Gastroesophageal sphincter (tissue), 4 donors: Measurements from ENCODE around the gene AP4S1. TPM values are rescaled to one million over a fixed set of nuclear protein-coding genes. Genes with fewer than 3 reads are reported as not detected.

Experiments
- ATAC-seq: fragments of 150-250 bp; one replicate; pipeline ENCODE4 v1.9.1; 2016; ENCODE audit warnings: mild to moderate bottlenecking, moderate library complexity
- H3K27ac ChIP-seq, 4 donors: fragments of 200-600 bp; sonication (generic) in 3 of 4; 1 replicate in 3 of 4; 2 replicates in 1 of 4; pipeline ENCODE4 v1.5.1; 2016 to 2019
- H3K27me3 ChIP-seq: fragments of 200-600 bp; sonication (generic); one replicate; pipeline ENCODE4 v1.5.1; 2019
- H3K36me3 ChIP-seq, 2 donors: fragments of 200-600 bp; sonication (generic); one replicate each; pipeline ENCODE4 v1.5.1; 2019; ENCODE audit warnings: control low read depth in 1 of 2
- H3K4me1 ChIP-seq, 3 donors: fragments of 200-600 bp; sonication (generic); 1 replicate in 2 of 3; 2 replicates in 1 of 3; pipeline ENCODE4 v1.5.1; 2016 to 2019; ENCODE audit warnings: control low read depth in 2 of 3
- H3K4me3 ChIP-seq, 2 donors: fragments of 200-600 bp; sonication (generic); one replicate each; pipeline ENCODE4 v1.5.1; 2019; ENCODE audit warnings: mild to moderate bottlenecking in 1 of 2, moderate library complexity in 1 of 2
- H3K9me3 ChIP-seq, 3 donors: fragments of 200-600 bp; sonication (generic); one replicate each; pipeline ENCODE4 v1.5.1; 2017 to 2019; ENCODE audit warnings: control low read depth in 2 of 3
- EP300 ChIP-seq: sonication (generic); formaldehyde crosslinking; IDR thresholded peaks from one replicate; pipeline ENCODE4 v1.6.1; 2017; ENCODE audit warnings: antibody characterized with exemption, mild to moderate bottlenecking
- POLR2A ChIP-seq, 2 donors: fragments of 450-650 bp; IDR thresholded peaks; one replicate each; pipeline ENCODE4 v1.6.1; 2017; ENCODE audit warnings: antibody characterized with exemption in 2 of 2, mild to moderate bottlenecking in 2 of 2, moderate library complexity in 1 of 2
- POLR2AphosphoS5 ChIP-seq: sonication (generic); formaldehyde crosslinking; IDR thresholded peaks from one replicate; pipeline ENCODE4 v1.6.1; 2017; ENCODE audit warnings: antibody characterized with exemption
- WGBS, 2 donors: methylation state at CpG; one replicate each; pipeline ENCODE4 v1.1.5; 2018; ENCODE audit warnings: low coverage in 1 of 2; 5-methylcytosine and 5-hydroxymethylcytosine counted together
- total RNA-seq, 4 donors: library from RNA; depleted of rRNA; stranded (reverse); fragments of >200 nt; gene quantifications; one replicate each; pipeline ENCODE4 v1.1.0, GENCODE V29; 2016
- TF ChIP-seq, protein P1 (sequence below), 4 experiments: fragments of 200-600 bp in 2 of 4; fragments of 450-650 bp in 2 of 4; sonication (generic) in 1 of 4; IDR thresholded peaks; one replicate each; pipeline ENCODE4 v1.5.1; 2017 to 2019; ENCODE audit warnings: antibody characterized with exemption in 4 of 4, mild to moderate bottlenecking in 2 of 4, moderate library complexity in 2 of 4

Gene AP4S1
- total RNA-seq, 4 donors from 2014 or later: 6.6 to 13.3 (median 12.2) TPM

- no peak overlapping the region for H3K4me3 ChIP-seq
- no peaks in the 10 kb centered on the region for H3K27me3 ChIP-seq
- H3K9me3 ChIP-seq: no peaks in the 10 kb centered on the region
- peaks cover 0 to 12% (median 0%) of the 10 kb centered on the region in 3 donors for H3K4me1 ChIP-seq
- TF ChIP-seq EP300: no peak
- no peak for TF ChIP-seq POLR2A (IDR thresholded peaks at IDR 0.05)
- TF ChIP-seq, protein P1, sequence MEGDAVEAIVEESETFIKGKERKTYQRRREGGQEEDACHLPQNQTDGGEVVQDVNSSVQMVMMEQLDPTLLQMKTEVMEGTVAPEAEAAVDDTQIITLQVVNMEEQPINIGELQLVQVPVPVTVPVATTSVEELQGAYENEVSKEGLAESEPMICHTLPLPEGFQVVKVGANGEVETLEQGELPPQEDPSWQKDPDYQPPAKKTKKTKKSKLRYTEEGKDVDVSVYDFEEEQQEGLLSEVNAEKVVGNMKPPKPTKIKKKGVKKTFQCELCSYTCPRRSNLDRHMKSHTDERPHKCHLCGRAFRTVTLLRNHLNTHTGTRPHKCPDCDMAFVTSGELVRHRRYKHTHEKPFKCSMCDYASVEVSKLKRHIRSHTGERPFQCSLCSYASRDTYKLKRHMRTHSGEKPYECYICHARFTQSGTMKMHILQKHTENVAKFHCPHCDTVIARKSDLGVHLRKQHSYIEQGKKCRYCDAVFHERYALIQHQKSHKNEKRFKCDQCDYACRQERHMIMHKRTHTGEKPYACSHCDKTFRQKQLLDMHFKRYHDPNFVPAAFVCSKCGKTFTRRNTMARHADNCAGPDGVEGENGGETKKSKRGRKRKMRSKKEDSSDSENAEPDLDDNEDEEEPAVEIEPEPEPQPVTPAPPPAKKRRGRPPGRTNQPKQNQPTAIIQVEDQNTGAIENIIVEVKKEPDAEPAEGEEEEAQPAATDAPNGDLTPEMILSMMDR (IDR thresholded peaks at IDR 0.05): no peak
- no peak for TF ChIP-seq POLR2AphosphoS5
- no peak overlapping the region for H3K27ac ChIP-seq
- peak; percentile 60 for ATAC-seq
- WGBS, 2 donors: 53% methylated on average over 1 of the region's 1 CpG; no CpG with 5 or more reads in 1 of the 2 donors
- H3K36me3 ChIP-seq: peaks cover 0 to 25% of the 10 kb centered on the region in 2 donors
Observed at GRCh38 chr14:31068235-31068634, 42.8 kb downstream of the AP4S1 start.

- Histone ChIP-seq H3K4me3 (no peak overlapping the region), H3K9me3 (no peaks in the 10 kb centered on the region), H3K27me3 (no peaks in the 10 kb centered on the region), H3K4me1 (peaks cover 0 to 12% (median 0%) of the 10 kb centered on the region in 3 donors), H3K36me3 (peaks cover 0 to 34% of the 10 kb centered on the region in 2 donors), H3K27ac (no peak overlapping the region)
- WGBS, 2 donors: 74 to 97% methylated on average over 3 of the region's 3 CpGs
- TF ChIP-seq EP300: no peak
- no peak for ATAC-seq
Observed at GRCh38 chr14:31069343-31069742, 43.9 kb downstream of the AP4S1 start.

- H3K4me1 ChIP-seq: peaks cover 0 to 12% (median 0%) of the 10 kb centered on the region in 3 donors
- no peak for ATAC-seq
- no peak overlapping the region for H3K27ac ChIP-seq
- H3K27me3 ChIP-seq: no peaks in the 10 kb centered on the region
- no peaks in the 10 kb centered on the region for H3K9me3 ChIP-seq
- no peak overlapping the region for H3K4me3 ChIP-seq
- 86% methylated on average over 1 of the region's 5 CpGs; no CpG with 5 or more reads in 1 of the 2 donors for WGBS, 2 donors
- H3K36me3 ChIP-seq: peaks cover 0 to 41% of the 10 kb centered on the region in 2 donors
- TF ChIP-seq, protein P1 (IDR thresholded peaks at IDR 0.05): no peak
- TF ChIP-seq POLR2AphosphoS5 (no peak), EP300 (no peak), POLR2A (IDR thresholded peaks at IDR 0.05) (no peak)
Observed at GRCh38 chr14:31070431-31070830, 45.0 kb downstream of the AP4S1 start.

GRCh38 chr14:31071151-31071550, 45.7 kb downstream of the AP4S1 start:
- no peak for TF ChIP-seq EP300
- no peak for TF ChIP-seq POLR2A (IDR thresholded peaks at IDR 0.05)
- TF ChIP-seq, protein P1 (IDR thresholded peaks at IDR 0.05): no peak
- no peak for TF ChIP-seq POLR2AphosphoS5
- Histone ChIP-seq H3K4me3 (no peak overlapping the region), H3K27ac (no peak overlapping the region), H3K27me3 (no peaks in the 10 kb centered on the region), H3K4me1 (peaks cover 0 to 12% (median 0%) of the 10 kb centered on the region in 3 donors), H3K36me3 (peaks cover 0 to 41% of the 10 kb centered on the region in 2 donors), H3K9me3 (no peaks in the 10 kb centered on the region)
- WGBS, 2 donors: 83 to 100% methylated on average over 1 of the region's 2 CpGs
- no peak for ATAC-seq

- H3K4me1 ChIP-seq: peaks cover 0 to 22% (median 0%) of the 10 kb centered on the region in 3 donors
- no peaks in the 10 kb centered on the region for H3K27me3 ChIP-seq
- H3K36me3 ChIP-seq: peaks cover 0 to 33% of the 10 kb centered on the region in 2 donors
- WGBS, 2 donors: 94 to 96% methylated on average over 2 of the region's 2 CpGs
- no peak overlapping the region for H3K27ac ChIP-seq
- no peaks in the 10 kb centered on the region for H3K9me3 ChIP-seq
- ATAC-seq: no peak
- TF ChIP-seq POLR2AphosphoS5 (no peak), POLR2A (IDR thresholded peaks at IDR 0.05) (no peak), EP300 (no peak)
- TF ChIP-seq, protein P1 (IDR thresholded peaks at IDR 0.05): no peak
- H3K4me3 ChIP-seq: no peak overlapping the region
Observed at GRCh38 chr14:31075144-31075543, 49.7 kb downstream of the AP4S1 start.
